ENCODE measurements around the gene ALDH3B1.

The ALDH3B1 gene

GRCh38 chr11:68009391-68010089, 587 bp upstream of the ALDH3B1 start:
- Histone ChIP-seq H3K36me3 (ENCODE audit: control insufficient read depth in 1 of 2, insufficient read depth in 2 of 2, low read length in 2 of 2) (no peaks in the 10 kb centered on the region), H3K27me3 (ENCODE audit: low read depth, low read length) (no peaks in the 10 kb centered on the region), H3K27ac (ENCODE audit: low read length) (peak overlapping the region; percentile 77), H3K4me3 (ENCODE audit: low read depth in 1 of 2, low read length in 2 of 2) (peak overlapping the region in 1 of 2 donors; percentile 60), H3K4me1 (ENCODE audit: control insufficient read depth in 1 of 2, insufficient read depth in 2 of 2, low read length in 2 of 2) (peaks cover 15 to 37% of the 10 kb centered on the region in 2 donors), H3K9me3 (ENCODE audit: control insufficient read depth in 1 of 2, low read length in 2 of 2) (no peaks in the 10 kb centered on the region)

GRCh38 chr11:68011051-68011943, 1.2 kb downstream of the ALDH3B1 start:
- peak overlapping the region; percentile 48 to 60 for H3K4me3 ChIP-seq (ENCODE audit: low read depth in 1 of 2, low read length in 2 of 2)
- H3K9me3 ChIP-seq (ENCODE audit: control insufficient read depth in 1 of 2, low read length in 2 of 2) = no peaks in the 10 kb centered on the region
- H3K27me3 ChIP-seq (ENCODE audit: low read depth, low read length) = no peaks in the 10 kb centered on the region
- H3K27ac ChIP-seq (ENCODE audit: low read length) = peak overlapping the region; percentile 77
- peaks cover 16 to 41% of the 10 kb centered on the region in 2 donors for H3K4me1 ChIP-seq (ENCODE audit: control insufficient read depth in 1 of 2, insufficient read depth in 2 of 2, low read length in 2 of 2)
- no peaks in the 10 kb centered on the region for H3K36me3 ChIP-seq (ENCODE audit: control insufficient read depth in 1 of 2, insufficient read depth in 2 of 2, low read length in 2 of 2)

- Histone ChIP-seq H3K4me3 (ENCODE audit: low read depth in 1 of 2, low read length in 2 of 2) (no peak overlapping the region), H3K36me3 (ENCODE audit: control insufficient read depth in 1 of 2, insufficient read depth in 2 of 2, low read length in 2 of 2) (no peaks in the 10 kb centered on the region), H3K27ac (ENCODE audit: low read length) (no peak overlapping the region), H3K9me3 (ENCODE audit: control insufficient read depth in 1 of 2, low read length in 2 of 2) (no peaks in the 10 kb centered on the region), H3K4me1 (ENCODE audit: control insufficient read depth in 1 of 2, insufficient read depth in 2 of 2, low read length in 2 of 2) (peaks cover 16 to 41% of the 10 kb centered on the region in 2 donors), H3K27me3 (ENCODE audit: low read depth, low read length) (no peaks in the 10 kb centered on the region)
Measured at GRCh38 chr11:68012044-68012842, 2.1 kb downstream of the ALDH3B1 start.

GRCh38 chr11:68012843-68013610, 2.9 kb downstream of the ALDH3B1 start:
- H3K27me3 ChIP-seq (ENCODE audit: low read depth, low read length) = no peaks in the 10 kb centered on the region
- no peak overlapping the region for H3K4me3 ChIP-seq (ENCODE audit: low read depth in 1 of 2, low read length in 2 of 2)
- peaks cover 16 to 41% of the 10 kb centered on the region in 2 donors for H3K4me1 ChIP-seq (ENCODE audit: control insufficient read depth in 1 of 2, insufficient read depth in 2 of 2, low read length in 2 of 2)
- no peaks in the 10 kb centered on the region for H3K9me3 ChIP-seq (ENCODE audit: control insufficient read depth in 1 of 2, low read length in 2 of 2)
- peak overlapping the region; percentile 45 for H3K27ac ChIP-seq (ENCODE audit: low read length)
- H3K36me3 ChIP-seq (ENCODE audit: control insufficient read depth in 1 of 2, insufficient read depth in 2 of 2, low read length in 2 of 2) = no peaks in the 10 kb centered on the region

GRCh38 chr11:68013611-68014156, 3.6 kb downstream of the ALDH3B1 start:
- H3K27me3 ChIP-seq (ENCODE audit: low read depth, low read length) = no peaks in the 10 kb centered on the region
- peaks cover 16 to 41% of the 10 kb centered on the region in 2 donors for H3K4me1 ChIP-seq (ENCODE audit: control insufficient read depth in 1 of 2, insufficient read depth in 2 of 2, low read length in 2 of 2)
- peak overlapping the region; percentile 67 for H3K27ac ChIP-seq (ENCODE audit: low read length)
- H3K9me3 ChIP-seq (ENCODE audit: control insufficient read depth in 1 of 2, low read length in 2 of 2) = no peaks in the 10 kb centered on the region
- no peak overlapping the region for H3K4me3 ChIP-seq (ENCODE audit: low read depth in 1 of 2, low read length in 2 of 2)
- H3K36me3 ChIP-seq (ENCODE audit: control insufficient read depth in 1 of 2, insufficient read depth in 2 of 2, low read length in 2 of 2) = no peaks in the 10 kb centered on the region

GRCh38 chr11:68014157-68014946, 4.2 kb downstream of the ALDH3B1 start:
- Histone ChIP-seq H3K36me3 (ENCODE audit: control insufficient read depth in 1 of 2, insufficient read depth in 2 of 2, low read length in 2 of 2) (no peaks in the 10 kb centered on the region), H3K27ac (ENCODE audit: low read length) (peak overlapping the region; percentile 67), H3K4me3 (ENCODE audit: low read depth in 1 of 2, low read length in 2 of 2) (no peak overlapping the region), H3K27me3 (ENCODE audit: low read depth, low read length) (no peaks in the 10 kb centered on the region), H3K4me1 (ENCODE audit: control insufficient read depth in 1 of 2, insufficient read depth in 2 of 2, low read length in 2 of 2) (peaks cover 16 to 37% of the 10 kb centered on the region in 2 donors), H3K9me3 (ENCODE audit: control insufficient read depth in 1 of 2, low read length in 2 of 2) (no peaks in the 10 kb centered on the region)

- Histone ChIP-seq H3K27me3 (ENCODE audit: low read depth, low read length) (no peaks in the 10 kb centered on the region), H3K27ac (ENCODE audit: low read length) (no peak overlapping the region), H3K4me3 (ENCODE audit: low read depth in 1 of 2, low read length in 2 of 2) (no peak overlapping the region), H3K36me3 (ENCODE audit: control insufficient read depth in 1 of 2, insufficient read depth in 2 of 2, low read length in 2 of 2) (no peaks in the 10 kb centered on the region), H3K4me1 (ENCODE audit: control insufficient read depth in 1 of 2, insufficient read depth in 2 of 2, low read length in 2 of 2) (peaks cover 16 to 31% of the 10 kb centered on the region in 2 donors), H3K9me3 (ENCODE audit: control insufficient read depth in 1 of 2, low read length in 2 of 2) (no peaks in the 10 kb centered on the region)
Measured at GRCh38 chr11:68014947-68015447, 4.9 kb downstream of the ALDH3B1 start.

GRCh38 chr11:68015467-68015866, 5.3 kb downstream of the ALDH3B1 start:
- H3K36me3 ChIP-seq (ENCODE audit: control insufficient read depth in 1 of 2, insufficient read depth in 2 of 2, low read length in 2 of 2) = no peaks in the 10 kb centered on the region
- H3K27me3 ChIP-seq (ENCODE audit: low read depth, low read length) = no peaks in the 10 kb centered on the region
- H3K27ac ChIP-seq (ENCODE audit: low read length) = no peak overlapping the region
- peaks cover 16 to 26% of the 10 kb centered on the region in 2 donors for H3K4me1 ChIP-seq (ENCODE audit: control insufficient read depth in 1 of 2, insufficient read depth in 2 of 2, low read length in 2 of 2)
- no peaks in the 10 kb centered on the region for H3K9me3 ChIP-seq (ENCODE audit: control insufficient read depth in 1 of 2, low read length in 2 of 2)
- H3K4me3 ChIP-seq (ENCODE audit: low read depth in 1 of 2, low read length in 2 of 2) = no peak overlapping the region

GRCh38 chr11:68016161-68016903, 6.2 kb downstream of the ALDH3B1 start:
- Histone ChIP-seq H3K9me3 (ENCODE audit: control insufficient read depth in 1 of 2, low read length in 2 of 2) (no peaks in the 10 kb centered on the region), H3K36me3 (ENCODE audit: control insufficient read depth in 1 of 2, insufficient read depth in 2 of 2, low read length in 2 of 2) (no peaks in the 10 kb centered on the region), H3K4me3 (ENCODE audit: low read depth in 1 of 2, low read length in 2 of 2) (no peak overlapping the region), H3K4me1 (ENCODE audit: control insufficient read depth in 1 of 2, insufficient read depth in 2 of 2, low read length in 2 of 2) (peaks cover 15 to 18% of the 10 kb centered on the region in 2 donors), H3K27me3 (ENCODE audit: low read depth, low read length) (no peaks in the 10 kb centered on the region), H3K27ac (ENCODE audit: low read length) (no peak overlapping the region)

All from muscle layer of duodenum (tissue), 2 donors.